ENCODE results near the gene TPD52L1.

TPD52L1 gene

DNA sequence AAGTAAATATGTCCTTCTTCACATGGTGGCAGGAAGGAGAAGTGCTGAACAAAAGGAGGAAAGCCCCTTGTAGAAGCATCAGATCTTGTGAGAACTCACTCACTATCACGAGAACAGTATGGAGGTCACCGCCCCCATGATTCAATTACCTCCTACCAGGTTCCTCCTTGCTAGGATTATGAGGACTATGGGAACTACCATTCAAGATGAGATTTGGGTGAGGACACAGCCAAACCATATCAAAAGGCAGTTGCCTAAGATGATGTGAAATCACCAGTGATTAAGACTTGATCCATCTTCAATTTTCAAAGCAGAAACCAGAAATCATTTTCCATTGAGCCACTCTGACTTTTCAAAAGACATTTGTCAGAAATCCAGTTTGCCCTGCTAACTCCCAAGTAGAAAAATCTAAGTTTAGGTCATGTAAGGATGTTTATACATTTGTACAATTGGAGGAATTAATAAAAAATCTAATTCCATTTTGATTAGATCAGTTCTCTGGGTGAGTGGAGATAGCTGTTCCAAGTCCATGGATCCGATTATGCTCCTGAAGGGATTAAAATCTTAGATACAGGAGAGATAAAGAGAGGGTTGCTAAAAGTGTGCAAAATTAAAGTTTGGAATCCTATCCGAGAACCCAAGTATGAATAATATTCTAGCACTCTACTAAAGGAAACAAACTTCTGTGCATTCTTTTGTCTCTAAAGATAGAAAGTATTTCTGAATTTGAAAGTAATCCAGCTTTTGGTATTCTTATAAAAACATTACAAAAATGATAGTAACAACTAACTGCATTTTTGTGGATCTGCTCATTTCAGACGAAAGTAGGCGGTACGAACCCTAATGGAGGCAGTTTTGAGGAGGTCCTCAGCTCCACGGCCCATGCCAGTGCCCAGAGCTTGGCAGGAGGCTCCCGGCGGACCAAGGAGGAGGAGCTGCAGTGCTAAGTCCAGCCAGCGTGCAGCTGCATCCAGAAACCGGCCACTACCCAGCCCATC is 108.7 kb downstream of the TPD52L1 start:
- ATAC-seq (ENCODE audit: low read depth) = no peak
- no peaks in the 10 kb centered on the region for H3K9me3 ChIP-seq (ENCODE audit: severe bottlenecking)
- H3K4me3 ChIP-seq (ENCODE audit: severe bottlenecking) = no peak overlapping the region
- H3K4me1 ChIP-seq (ENCODE audit: insufficient read depth, poor library complexity, severe bottlenecking) = no peaks in the 10 kb centered on the region
- no peak overlapping the region for H3K27ac ChIP-seq (ENCODE audit: poor library complexity, severe bottlenecking)
- no peaks in the 10 kb centered on the region for H3K36me3 ChIP-seq (ENCODE audit: low read depth)
- H3K27me3 ChIP-seq (ENCODE audit: insufficient read depth, poor library complexity, severe bottlenecking) = no peaks in the 10 kb centered on the region
- no peak for TF ChIP-seq CTCF (IDR thresholded peaks at IDR 0.05; ENCODE audit: poor library complexity, severe bottlenecking)
- no peak for DNase-seq (ENCODE audit: low spot score)

DNA sequence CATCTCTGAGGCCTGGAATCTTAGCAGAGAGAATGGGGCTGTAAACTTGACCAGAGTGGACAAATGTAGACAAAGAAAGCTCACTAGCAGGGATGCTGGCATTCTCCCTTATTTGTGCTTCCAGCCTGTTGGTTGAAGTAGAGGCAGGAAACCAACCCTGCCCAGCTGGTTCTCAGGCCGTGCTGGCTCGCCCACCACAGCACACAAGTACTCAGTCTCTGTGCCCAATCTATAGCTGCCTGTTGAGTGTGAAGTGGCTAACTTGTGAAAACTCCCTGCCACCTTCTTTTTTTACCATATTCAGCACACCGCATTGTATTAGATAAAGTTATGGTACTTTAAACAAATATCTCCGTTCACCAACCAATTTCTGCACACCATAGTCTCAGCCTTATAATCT is 110.9 kb downstream of the TPD52L1 start:
- no peak for ATAC-seq (ENCODE audit: low read depth)
- H3K4me1 ChIP-seq (ENCODE audit: insufficient read depth, poor library complexity, severe bottlenecking) = no peaks in the 10 kb centered on the region

GRCh38 chr6:125267806-125268523 is 114.4 kb downstream of the TPD52L1 start:
- no peak for TF ChIP-seq CTCF (IDR thresholded peaks at IDR 0.05; ENCODE audit: poor library complexity, severe bottlenecking)
- peaks cover 4% of the 10 kb centered on the region; the same call in 1 of the 2 replicates for H3K36me3 ChIP-seq (ENCODE audit: low read depth)
- no peak for DNase-seq (ENCODE audit: low spot score)
- no peaks in the 10 kb centered on the region for H3K27me3 ChIP-seq (ENCODE audit: insufficient read depth, poor library complexity, severe bottlenecking)
- no peaks in the 10 kb centered on the region for H3K9me3 ChIP-seq (ENCODE audit: severe bottlenecking)
- ATAC-seq (ENCODE audit: low read depth) = no peak; the same call in 2 of the 3 replicates
- no peak overlapping the region for H3K27ac ChIP-seq (ENCODE audit: poor library complexity, severe bottlenecking)
- no peak overlapping the region for H3K4me3 ChIP-seq (ENCODE audit: severe bottlenecking)
- H3K4me1 ChIP-seq (ENCODE audit: insufficient read depth, poor library complexity, severe bottlenecking) = no peaks in the 10 kb centered on the region

More for the DNA sequence above, 110.9 kb downstream of the TPD52L1 start:
- Histone ChIP-seq H3K36me3 (ENCODE audit: low read depth) (no peaks in the 10 kb centered on the region), H3K27ac (ENCODE audit: poor library complexity, severe bottlenecking) (no peak overlapping the region), H3K4me3 (ENCODE audit: severe bottlenecking) (no peak overlapping the region), H3K9me3 (ENCODE audit: severe bottlenecking) (no peaks in the 10 kb centered on the region), H3K27me3 (ENCODE audit: insufficient read depth, poor library complexity, severe bottlenecking) (no peaks in the 10 kb centered on the region)
- TF ChIP-seq CTCF (IDR thresholded peaks at IDR 0.05; ENCODE audit: poor library complexity, severe bottlenecking) = no peak
- DNase-seq (ENCODE audit: low spot score) = no peak

DNA sequence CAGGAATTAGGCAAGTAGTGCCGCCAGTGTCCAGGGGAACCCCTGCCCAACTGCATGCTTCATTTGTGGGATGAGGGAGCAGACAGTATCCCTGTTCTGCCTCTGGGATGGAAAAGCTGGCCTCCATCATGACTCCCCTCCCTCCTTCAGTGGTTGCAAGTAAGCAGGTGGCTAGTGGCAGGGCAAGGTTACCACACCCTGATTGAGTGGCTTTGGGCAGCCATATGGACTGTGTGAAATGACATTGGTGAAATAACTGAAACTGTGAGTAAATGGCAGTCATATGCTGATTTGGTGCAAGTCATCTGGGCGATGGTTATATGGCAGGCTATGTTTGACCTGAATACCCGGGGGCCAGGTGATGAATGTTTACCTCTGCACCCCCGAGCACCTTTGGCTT is 115.2 kb downstream of the TPD52L1 start:
- H3K27me3 ChIP-seq (ENCODE audit: insufficient read depth, poor library complexity, severe bottlenecking) = no peaks in the 10 kb centered on the region
- no peak for TF ChIP-seq CTCF (IDR thresholded peaks at IDR 0.05; ENCODE audit: poor library complexity, severe bottlenecking)
- no peak for ATAC-seq (ENCODE audit: low read depth)
- no peak overlapping the region for H3K27ac ChIP-seq (ENCODE audit: poor library complexity, severe bottlenecking)
- H3K36me3 ChIP-seq (ENCODE audit: low read depth) = peaks cover 4% of the 10 kb centered on the region; the same call in 1 of the 2 replicates
- H3K9me3 ChIP-seq (ENCODE audit: severe bottlenecking) = no peaks in the 10 kb centered on the region
- peaks cover 2% of the 10 kb centered on the region for H3K4me1 ChIP-seq (ENCODE audit: insufficient read depth, poor library complexity, severe bottlenecking)
- H3K4me3 ChIP-seq (ENCODE audit: severe bottlenecking) = no peak overlapping the region
- DNase-seq (ENCODE audit: low spot score) = no peak
